DMS153 treated with DMSO at 0.1 percent for 48 hours (cell line): ENCODE results near the gene RGMA.
A peak's percentile ranks its signal among the peaks of the same experiment; 100 is the strongest.

Source experiments
- DNase-seq: peaks from one replicate; lab custom pipeline; 2025; ENCODE audit not compliant: unreplicated experiment; lab: John Stamatoyannopoulos, UW

RGMA gene

GRCh38 chr15:93102211-93102610 is 13.2 kb upstream of the RGMA start:
- no peak for DNase-seq

- no peak for DNase-seq
Measured at GRCh38 chr15:93093765-93094164, 4.8 kb upstream of the RGMA start.

DNA sequence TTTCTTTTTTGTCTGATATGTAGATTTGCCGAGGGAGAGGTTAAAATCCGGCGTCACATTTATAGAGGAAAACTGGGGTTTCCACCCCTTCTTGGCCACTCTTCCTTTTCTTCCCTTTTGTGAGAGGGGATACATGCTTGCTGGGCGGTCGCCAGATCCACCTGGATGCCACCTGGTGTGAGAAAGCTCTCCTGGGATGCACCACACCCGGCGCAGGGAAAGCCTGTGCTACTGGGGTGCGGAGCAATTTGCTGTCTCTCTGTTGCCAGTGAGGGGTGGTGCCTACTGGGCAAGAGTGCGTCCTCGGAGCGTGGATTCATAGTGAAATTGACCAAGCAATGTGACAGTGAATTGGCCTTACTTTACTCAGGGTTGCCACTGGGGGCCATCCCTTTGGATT is 2.5 kb upstream of the RGMA start:
- DNase-seq = no peak

- no peak for DNase-seq
Measured at GRCh38 chr15:93089727-93090305, 805 bp upstream of the RGMA start.

GRCh38 chr15:93088200-93088980 is 621 bp downstream of the RGMA start:
- DNase-seq = peak; percentile 1

- DNase-seq = peak; percentile 10
Measured at GRCh38 chr15:93087825-93088199, 1.2 kb downstream of the RGMA start.

GRCh38 chr15:93086791-93087190 is 2.2 kb downstream of the RGMA start:
- no peak for DNase-seq

DNA sequence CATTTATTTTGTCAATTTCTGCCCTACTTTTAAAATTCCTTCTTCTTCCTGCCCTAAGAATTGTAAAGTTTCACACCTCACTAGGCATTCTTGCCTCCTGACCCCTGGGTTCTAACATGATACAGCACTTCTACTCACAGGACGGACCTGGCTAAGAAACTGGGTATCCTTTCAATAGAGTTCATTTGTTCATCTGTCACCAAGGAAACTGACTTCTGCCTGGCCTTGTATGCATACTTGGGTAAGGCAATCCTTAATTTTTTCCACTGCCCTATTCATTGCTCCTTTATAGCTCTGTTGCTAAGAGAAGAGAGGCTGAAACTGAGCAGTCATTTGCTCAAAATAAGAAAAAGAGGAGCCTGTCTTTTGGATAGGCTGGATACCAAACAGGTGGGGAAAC is 3.3 kb downstream of the RGMA start:
- no peak for DNase-seq

DNA sequence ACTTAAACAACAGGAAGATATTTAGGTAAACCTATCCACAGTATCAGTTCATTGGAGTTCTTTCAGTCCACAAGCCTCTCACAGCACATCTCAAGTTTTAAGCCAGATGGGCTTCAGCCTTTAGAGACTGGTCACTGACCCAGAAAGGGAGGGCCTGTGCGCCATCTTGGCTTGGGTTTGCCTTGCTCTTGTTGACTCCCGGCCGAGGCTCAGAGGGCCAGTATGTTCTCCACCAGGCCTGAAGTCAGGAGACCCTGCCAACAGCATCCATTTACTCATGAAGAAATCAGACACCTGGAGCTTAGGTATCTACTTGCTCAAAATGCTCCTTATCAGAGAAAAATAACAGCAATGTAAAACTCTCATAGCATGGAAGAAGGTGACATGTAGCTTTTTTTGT is 6.2 kb downstream of the RGMA start:
- DNase-seq = no peak

DNA sequence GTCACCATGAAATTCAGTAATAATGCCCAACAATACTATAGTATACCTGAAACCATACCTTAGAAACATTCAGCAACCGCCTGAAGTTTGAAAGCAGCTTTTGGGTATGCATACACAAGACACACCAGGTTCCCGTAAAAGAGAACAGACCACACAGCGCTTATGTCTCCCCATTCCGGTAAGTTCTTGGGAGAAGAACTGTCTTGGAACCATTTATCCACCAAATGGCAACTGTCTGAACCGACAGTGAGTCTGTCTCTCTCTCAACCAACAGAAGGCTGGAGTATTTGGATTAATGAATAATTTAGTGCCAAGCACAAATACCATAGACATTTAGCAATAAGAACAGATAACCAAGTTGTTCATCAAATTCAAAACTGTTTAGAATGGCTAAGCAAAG is 7.6 kb downstream of the RGMA start:
- no peak for DNase-seq

GRCh38 chr15:93080451-93080850 is 8.6 kb downstream of the RGMA start:
- no peak for DNase-seq

DNA sequence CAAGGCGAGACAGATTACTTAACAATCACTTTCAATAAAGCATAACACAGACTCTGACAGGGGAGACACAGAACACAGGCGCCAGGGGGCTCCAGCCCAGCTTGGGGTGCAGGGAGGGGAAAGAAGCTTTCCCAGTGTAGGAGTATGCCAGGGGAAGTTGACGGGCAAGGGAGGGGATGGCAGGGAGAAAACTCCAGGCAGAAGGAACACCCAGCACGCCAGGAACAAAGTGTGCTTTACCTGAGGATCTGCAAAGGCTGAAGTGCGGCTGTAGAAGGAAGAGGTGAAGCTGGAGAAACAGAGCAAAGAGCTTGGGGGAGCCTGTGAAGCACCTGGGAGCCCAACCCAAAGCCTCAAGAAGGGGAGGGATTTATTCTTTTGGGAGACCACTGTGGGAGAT is 12.1 kb downstream of the RGMA start:
- no peak for DNase-seq

DNA sequence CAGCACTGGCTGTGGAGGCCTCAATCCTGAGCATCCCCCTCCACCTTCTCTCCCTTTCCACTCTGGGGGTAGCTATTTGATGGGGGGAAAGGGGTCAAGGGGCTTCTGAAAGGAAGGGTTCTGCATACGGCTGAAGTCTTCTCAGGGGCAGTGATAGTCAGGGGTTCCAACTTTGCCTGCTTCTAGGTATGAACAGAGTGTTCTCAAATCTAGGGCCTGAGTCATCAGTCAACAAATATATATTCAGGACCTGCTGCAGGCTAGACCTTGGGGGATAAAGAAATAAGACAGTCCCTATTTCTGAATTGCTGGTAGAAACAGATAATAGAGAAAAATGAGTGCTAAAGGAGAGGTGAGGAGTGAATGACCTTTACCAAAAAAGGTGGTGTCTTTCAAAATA is 12.8 kb downstream of the RGMA start:
- no peak for DNase-seq

DNA sequence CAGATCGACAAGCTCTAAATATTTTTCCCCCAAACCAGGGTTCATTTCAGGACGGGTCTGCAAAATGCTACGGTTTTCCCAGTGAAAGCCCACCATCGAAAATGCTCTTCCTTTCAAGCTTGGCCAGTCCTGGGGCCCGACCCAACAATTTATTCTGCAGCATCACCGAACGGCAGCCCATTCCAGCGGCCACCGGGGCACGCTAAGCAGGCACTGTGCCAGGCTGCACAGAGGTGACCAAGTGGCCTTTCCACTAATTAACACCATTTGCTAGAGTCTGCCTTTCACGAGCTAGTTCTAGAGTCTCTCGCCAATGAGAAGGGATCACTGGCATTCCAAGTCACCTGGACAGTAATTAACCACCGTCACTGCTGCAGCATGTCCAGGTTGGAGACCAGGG is 14.4 kb downstream of the RGMA start:
- no peak for DNase-seq

DNA sequence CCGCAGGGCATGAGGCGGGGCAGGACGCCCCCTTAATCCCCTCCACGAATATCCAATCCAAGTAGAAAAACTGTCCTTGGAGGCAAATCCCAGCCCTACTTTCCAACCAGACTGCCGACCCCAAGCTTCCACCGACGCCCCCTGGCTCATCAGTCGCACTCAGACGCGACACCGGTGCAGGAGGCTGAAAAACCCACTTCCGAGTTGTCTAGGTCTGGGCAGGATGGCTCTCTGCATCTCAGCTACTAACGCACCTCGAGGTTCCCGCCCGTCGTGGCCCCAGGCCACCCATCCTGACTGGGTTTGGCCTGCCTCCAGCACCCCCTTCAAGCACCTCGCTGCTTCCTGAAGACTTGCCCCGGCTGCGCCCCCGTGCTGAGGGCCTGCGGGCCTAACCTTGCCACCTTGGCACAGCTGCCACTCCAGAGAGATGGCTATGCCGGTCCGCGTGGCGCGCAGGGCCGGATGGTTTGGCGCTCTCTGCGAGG is 15.5 kb downstream of the RGMA start:
- DNase-seq = no peak

GRCh38 chr15:93072411-93073394 is 16.3 kb downstream of the RGMA start:
- DNase-seq = peak; percentile 13

- no peak for DNase-seq
Measured at GRCh38 chr15:93072011-93072410, 17.0 kb downstream of the RGMA start.

DNA sequence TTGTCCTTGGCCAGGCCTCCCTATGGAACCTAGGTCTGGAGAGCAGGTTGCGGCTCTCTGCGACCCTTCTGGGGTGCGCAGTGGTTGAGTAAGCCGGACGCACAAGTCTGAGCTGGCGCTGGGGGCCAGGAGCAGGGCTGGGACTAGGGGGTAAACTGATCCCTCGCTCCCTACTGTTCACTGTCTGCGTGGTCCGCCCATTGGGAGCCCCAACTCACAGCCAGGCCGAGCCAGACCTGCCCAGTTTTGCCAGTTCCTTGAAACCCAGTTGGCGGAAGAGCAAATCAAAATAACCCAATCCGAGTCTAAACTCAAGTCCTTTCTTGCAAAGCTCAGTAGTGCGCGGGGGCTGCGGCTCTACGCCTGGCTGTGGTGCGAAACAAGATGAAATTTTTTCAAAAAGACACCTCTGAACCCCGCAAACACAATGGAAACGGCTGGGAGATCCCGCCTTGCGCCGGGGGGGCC is 17.5 kb downstream of the RGMA start:
- no peak for DNase-seq

GRCh38 chr15:93070551-93071296 is 18.3 kb downstream of the RGMA start:
- no peak for DNase-seq

GRCh38 chr15:93070132-93070531 is 18.9 kb downstream of the RGMA start:
- no peak for DNase-seq
